Gastroesophageal sphincter (tissue), 4 donors: ENCODE measurements around the gene RPRD1B. TPM values are rescaled to one million over a fixed set of nuclear protein-coding genes. Genes with fewer than 3 reads are reported as not detected.

Experiments
- ATAC-seq: fragments of 150-250 bp; one replicate; pipeline ENCODE4 v1.9.1; 2016; ENCODE audit warnings: mild to moderate bottlenecking, moderate library complexity
- H3K27ac ChIP-seq, 4 donors: fragments of 200-600 bp; sonication (generic) in 3 of 4; 1 replicate in 3 of 4; 2 replicates in 1 of 4; pipeline ENCODE4 v1.5.1; 2016 to 2019
- H3K27me3 ChIP-seq: fragments of 200-600 bp; sonication (generic); one replicate; pipeline ENCODE4 v1.5.1; 2019
- H3K36me3 ChIP-seq, 2 donors: fragments of 200-600 bp; sonication (generic); one replicate each; pipeline ENCODE4 v1.5.1; 2019; ENCODE audit warnings: control low read depth in 1 of 2
- H3K4me1 ChIP-seq, 3 donors: fragments of 200-600 bp; sonication (generic); 1 replicate in 2 of 3; 2 replicates in 1 of 3; pipeline ENCODE4 v1.5.1; 2016 to 2019; ENCODE audit warnings: control low read depth in 2 of 3
- H3K4me3 ChIP-seq, 2 donors: fragments of 200-600 bp; sonication (generic); one replicate each; pipeline ENCODE4 v1.5.1; 2019; ENCODE audit warnings: mild to moderate bottlenecking in 1 of 2, moderate library complexity in 1 of 2
- H3K9me3 ChIP-seq, 3 donors: fragments of 200-600 bp; sonication (generic); one replicate each; pipeline ENCODE4 v1.5.1; 2017 to 2019; ENCODE audit warnings: control low read depth in 2 of 3
- EP300 ChIP-seq: sonication (generic); formaldehyde crosslinking; IDR thresholded peaks from one replicate; pipeline ENCODE4 v1.6.1; 2017; ENCODE audit warnings: antibody characterized with exemption, mild to moderate bottlenecking
- POLR2A ChIP-seq, 2 donors: fragments of 450-650 bp; IDR thresholded peaks; one replicate each; pipeline ENCODE4 v1.6.1; 2017; ENCODE audit warnings: antibody characterized with exemption in 2 of 2, mild to moderate bottlenecking in 2 of 2, moderate library complexity in 1 of 2
- POLR2AphosphoS5 ChIP-seq: sonication (generic); formaldehyde crosslinking; IDR thresholded peaks from one replicate; pipeline ENCODE4 v1.6.1; 2017; ENCODE audit warnings: antibody characterized with exemption
- WGBS, 2 donors: methylation state at CpG; one replicate each; pipeline ENCODE4 v1.1.5; 2018; ENCODE audit warnings: low coverage in 1 of 2; 5-methylcytosine and 5-hydroxymethylcytosine counted together
- total RNA-seq, 4 donors: library from RNA; depleted of rRNA; stranded (reverse); fragments of >200 nt; gene quantifications; one replicate each; pipeline ENCODE4 v1.1.0, GENCODE V29; 2016
- TF ChIP-seq, protein P1 (sequence below), 4 experiments: fragments of 200-600 bp in 2 of 4; fragments of 450-650 bp in 2 of 4; sonication (generic) in 1 of 4; IDR thresholded peaks; one replicate each; pipeline ENCODE4 v1.5.1; 2017 to 2019; ENCODE audit warnings: antibody characterized with exemption in 4 of 4, mild to moderate bottlenecking in 2 of 4, moderate library complexity in 2 of 4

RPRD1B gene
- total RNA-seq, 4 donors from 2014 or later, result 17.1 to 26.8 (median 23.7) TPM

DNA sequence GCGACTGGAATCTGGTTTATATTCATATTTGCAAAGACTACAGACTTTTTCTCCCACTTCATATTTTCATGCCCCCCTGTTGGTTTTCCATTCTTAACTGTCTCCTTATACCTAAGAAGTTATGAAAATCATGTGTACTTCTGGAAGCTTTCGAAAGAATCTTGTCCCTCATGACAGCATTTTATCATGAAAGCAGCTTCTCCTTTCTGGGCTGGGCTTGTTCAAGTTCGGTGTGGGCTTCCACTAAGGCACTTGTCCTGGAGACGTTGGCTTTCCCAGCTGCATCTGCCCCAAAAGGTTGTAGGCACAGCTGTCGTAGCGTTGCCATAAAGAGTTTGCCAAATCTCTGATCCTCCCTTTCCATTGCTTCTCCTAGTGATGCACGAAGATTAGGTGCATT is 56.5 kb downstream of the RPRD1B start:
- WGBS, 2 donors, result 43 to 47% methylated on average over 4 to 6 of the region's 7 CpGs
- Histone ChIP-seq H3K9me3 (no peaks in the 10 kb centered on the region), H3K4me3 (no peak overlapping the region), H3K4me1 (peaks cover 4 to 98% (median 20%) of the 10 kb centered on the region in 3 donors), H3K27ac (peak overlapping the region in 3 of 4 donors; percentile 80 to 90 (median 89)), H3K27me3 (no peaks in the 10 kb centered on the region), H3K36me3 (peaks cover 0 to 47% of the 10 kb centered on the region in 2 donors)
- ATAC-seq, result no peak
- TF ChIP-seq, protein P1, sequence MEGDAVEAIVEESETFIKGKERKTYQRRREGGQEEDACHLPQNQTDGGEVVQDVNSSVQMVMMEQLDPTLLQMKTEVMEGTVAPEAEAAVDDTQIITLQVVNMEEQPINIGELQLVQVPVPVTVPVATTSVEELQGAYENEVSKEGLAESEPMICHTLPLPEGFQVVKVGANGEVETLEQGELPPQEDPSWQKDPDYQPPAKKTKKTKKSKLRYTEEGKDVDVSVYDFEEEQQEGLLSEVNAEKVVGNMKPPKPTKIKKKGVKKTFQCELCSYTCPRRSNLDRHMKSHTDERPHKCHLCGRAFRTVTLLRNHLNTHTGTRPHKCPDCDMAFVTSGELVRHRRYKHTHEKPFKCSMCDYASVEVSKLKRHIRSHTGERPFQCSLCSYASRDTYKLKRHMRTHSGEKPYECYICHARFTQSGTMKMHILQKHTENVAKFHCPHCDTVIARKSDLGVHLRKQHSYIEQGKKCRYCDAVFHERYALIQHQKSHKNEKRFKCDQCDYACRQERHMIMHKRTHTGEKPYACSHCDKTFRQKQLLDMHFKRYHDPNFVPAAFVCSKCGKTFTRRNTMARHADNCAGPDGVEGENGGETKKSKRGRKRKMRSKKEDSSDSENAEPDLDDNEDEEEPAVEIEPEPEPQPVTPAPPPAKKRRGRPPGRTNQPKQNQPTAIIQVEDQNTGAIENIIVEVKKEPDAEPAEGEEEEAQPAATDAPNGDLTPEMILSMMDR (IDR thresholded peaks at IDR 0.05), result no peak
- no peak for TF ChIP-seq POLR2AphosphoS5
- no peak for TF ChIP-seq POLR2A (IDR thresholded peaks at IDR 0.05)
- TF ChIP-seq EP300, result no peak

DNA sequence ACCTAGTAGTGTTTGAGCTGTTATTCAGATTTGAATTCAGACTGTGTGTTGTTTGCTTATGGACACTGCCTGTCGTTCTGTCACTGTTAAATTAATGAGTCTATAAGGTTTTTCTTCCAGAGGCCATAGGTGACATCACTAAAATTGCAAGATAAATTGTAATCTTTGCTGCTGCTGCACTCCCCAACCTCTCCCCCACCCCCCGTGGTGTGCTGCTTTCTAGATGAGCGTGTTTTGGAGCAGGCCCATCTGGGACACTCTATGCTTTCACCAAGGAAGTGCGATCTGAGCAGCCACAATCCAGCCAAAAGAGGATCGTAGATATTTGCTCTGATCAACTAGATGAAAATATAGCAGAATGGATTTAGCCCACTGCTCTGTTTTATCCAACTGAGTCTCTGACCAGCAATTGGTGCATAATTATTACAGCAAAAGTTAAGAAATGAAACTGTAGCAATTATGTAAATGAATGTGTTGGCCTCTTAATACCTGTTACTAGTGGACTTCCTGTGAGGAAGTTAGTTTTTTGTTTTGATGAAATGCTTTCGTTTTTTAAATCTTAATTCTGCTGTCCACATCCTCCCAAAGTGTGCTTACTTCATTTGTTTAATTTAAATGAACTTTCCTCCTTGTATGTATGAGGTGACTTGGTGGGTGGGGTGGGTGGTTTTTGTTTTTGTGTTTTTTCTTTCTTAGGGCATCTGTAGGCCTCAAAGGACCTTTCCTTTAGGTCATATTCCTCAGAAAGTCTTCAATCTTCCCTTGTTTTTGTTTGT is 58.1 kb downstream of the RPRD1B start:
- WGBS, 2 donors, result 10 to 13% methylated on average over 4 of the region's 6 CpGs
- peak; percentile 48 for ATAC-seq
- H3K9me3 ChIP-seq, result no peaks in the 10 kb centered on the region
- peak overlapping the region; percentile 76 to 90 (median 84) for H3K27ac ChIP-seq
- no peaks in the 10 kb centered on the region for H3K27me3 ChIP-seq
- TF ChIP-seq POLR2A (IDR thresholded peaks at IDR 0.05) (no peak), POLR2AphosphoS5 (no peak), EP300 (no peak)
- TF ChIP-seq, protein P1 (IDR thresholded peaks at IDR 0.05), result no peak
- peaks cover 2 to 93% (median 20%) of the 10 kb centered on the region in 3 donors for H3K4me1 ChIP-seq
- H3K36me3 ChIP-seq, result peaks cover 0 to 40% of the 10 kb centered on the region in 2 donors
- no peak overlapping the region for H3K4me3 ChIP-seq

DNA sequence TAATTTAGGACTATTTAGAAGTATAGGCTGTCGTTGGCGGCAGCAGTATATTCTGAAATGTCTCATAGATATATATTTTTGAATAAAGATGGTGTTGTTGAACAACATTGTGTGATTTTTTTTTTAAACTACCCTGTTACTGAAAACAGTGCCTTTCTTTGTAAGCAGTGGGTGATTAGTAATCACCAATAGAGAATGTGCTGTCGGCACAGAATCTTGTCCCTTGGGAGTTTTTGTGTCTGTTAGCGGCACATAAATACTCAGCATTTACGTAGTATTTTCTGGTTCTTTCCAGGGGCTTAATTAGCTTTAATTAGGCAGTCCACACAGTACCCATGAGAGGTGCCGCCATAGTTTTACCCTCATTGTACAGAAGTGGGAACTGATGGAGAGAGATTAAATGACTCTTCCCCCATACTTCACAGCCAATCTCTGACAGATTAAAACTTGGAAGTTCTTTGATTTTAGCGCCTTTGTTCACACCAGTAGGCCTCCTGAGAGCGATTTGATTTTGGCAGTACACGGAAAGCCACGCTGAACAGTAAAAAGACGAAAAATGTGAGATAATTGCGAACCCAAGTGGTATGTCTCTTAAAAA is 58.8 kb downstream of the RPRD1B start:
- H3K27me3 ChIP-seq, result no peaks in the 10 kb centered on the region
- peaks cover 0 to 33% of the 10 kb centered on the region in 2 donors for H3K36me3 ChIP-seq
- H3K27ac ChIP-seq, result peak overlapping the region; percentile 76 to 90 (median 84)
- ATAC-seq, result no peak
- WGBS, 2 donors, result 84 to 92% methylated on average over 10 to 12 of the region's 12 CpGs
- peaks cover 2 to 85% (median 20%) of the 10 kb centered on the region in 3 donors for H3K4me1 ChIP-seq
- H3K9me3 ChIP-seq, result no peaks in the 10 kb centered on the region
- H3K4me3 ChIP-seq, result no peak overlapping the region
- TF ChIP-seq POLR2AphosphoS5 (no peak), POLR2A (IDR thresholded peaks at IDR 0.05) (no peak), EP300 (no peak)
- TF ChIP-seq, protein P1 (IDR thresholded peaks at IDR 0.05), result no peak

DNA sequence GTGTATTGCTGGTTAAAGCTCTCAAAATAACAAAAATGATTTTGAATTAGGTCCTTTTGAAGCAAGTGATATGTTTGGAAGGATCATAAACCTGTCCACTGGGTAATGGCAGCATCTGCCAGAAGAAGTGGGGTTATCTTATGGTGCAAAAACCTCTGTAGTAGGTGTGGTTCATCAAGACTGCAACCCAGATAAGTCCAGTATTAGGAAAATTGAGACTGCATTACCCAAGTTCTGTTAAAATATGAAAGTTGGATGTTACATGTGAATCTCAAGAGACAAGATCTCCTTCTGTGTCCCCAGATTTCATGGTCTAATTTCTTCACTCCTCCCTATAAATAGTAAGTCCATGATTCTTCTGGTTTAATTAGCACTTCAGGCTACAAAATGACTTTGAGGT is 59.4 kb downstream of the RPRD1B start:
- H3K9me3 ChIP-seq, result no peaks in the 10 kb centered on the region
- H3K4me3 ChIP-seq, result no peak overlapping the region
- peak overlapping the region in 3 of 4 donors; percentile 80 to 90 (median 89) for H3K27ac ChIP-seq
- no peak for TF ChIP-seq POLR2AphosphoS5
- TF ChIP-seq, protein P1 (IDR thresholded peaks at IDR 0.05), result no peak
- no peak for TF ChIP-seq EP300
- TF ChIP-seq POLR2A (IDR thresholded peaks at IDR 0.05), result no peak
- no peak for ATAC-seq
- peaks cover 2 to 80% (median 20%) of the 10 kb centered on the region in 3 donors for H3K4me1 ChIP-seq
- no peaks in the 10 kb centered on the region for H3K27me3 ChIP-seq
- H3K36me3 ChIP-seq, result peaks cover 0 to 27% of the 10 kb centered on the region in 2 donors
